Adrenal gland (tissue), 12 donors: Measurements from ENCODE around the gene TP53RK. TPM values are rescaled to one million over a fixed set of nuclear protein-coding genes. Genes with fewer than 3 reads are reported as not detected.

ENCODE experiments used
- DNase-seq, 7 donors: peaks; one replicate each; pipeline ENCODE4 v3.0.0-alpha.2; 2019 to 2020
- H3K27ac ChIP-seq, 5 donors: fragments of 200-600 bp; sonication (generic) in 4 of 5; 1 replicate in 3 of 5; 2 replicates in 2 of 5; pipeline versions ENCODE4 v1.5.1 to v1.8.0; 2016 to 2020; ENCODE audit warnings: mild to moderate bottlenecking in 1 of 5
- H3K27me3 ChIP-seq: fragments of 200-600 bp; 2 replicates; pipeline ENCODE4 v1.8.0; 2021
- H3K36me3 ChIP-seq, 2 donors: fragments of 200-600 bp; replicated peaks in 1 of 2; 1 replicate in 1 of 2; 2 replicates in 1 of 2; pipeline versions ENCODE4 v1.5.1 to v1.8.0; 2018 to 2022
- H3K4me1 ChIP-seq, 2 donors: fragments of 200-600 bp; replicated peaks in 1 of 2; 1 replicate in 1 of 2; 2 replicates in 1 of 2; pipeline versions ENCODE4 v1.5.1 to v1.8.0; 2018 to 2021
- H3K4me3 ChIP-seq, 4 donors: fragments of 200-600 bp; sonication (generic) in 3 of 4; one replicate each; pipeline ENCODE4 v1.5.1; 2016 to 2018
- H3K9me3 ChIP-seq, 3 donors: fragments of 200-600 bp; sonication (generic) in 1 of 3; replicated peaks in 1 of 3; 1 replicate in 2 of 3; 2 replicates in 1 of 3; pipeline versions ENCODE4 v1.5.1 to v1.8.0; 2016 to 2021
- CTCF ChIP-seq, 6 experiments: fragments of 450-650 bp in 4 of 6; fragments of 200-600 bp in 2 of 6; sonication (generic) in 1 of 6; IDR thresholded peaks; 1 replicate in 5 of 6; 2 replicates in 1 of 6; pipeline versions ENCODE4 v1.5.1 to v1.8.0; 2016 to 2021; ENCODE audit warnings: antibody characterized with exemption in 6 of 6, mild to moderate bottlenecking in 2 of 6, moderate library complexity in 1 of 6
- POLR2A ChIP-seq, 2 donors: fragments of 450-650 bp; IDR thresholded peaks; one replicate each; pipeline ENCODE4 v1.6.1; 2017; ENCODE audit warnings: antibody characterized with exemption in 2 of 2, mild to moderate bottlenecking in 2 of 2, moderate library complexity in 1 of 2
- WGBS, 4 donors: extraction: QIAGEN DNeasy Blood & Tissue Kit in 2 of 4; methylation state at CpG; one replicate each; pipeline versions ENCODE4 v1.1.5 to v1.1.7; 2013 to 2017; 5-methylcytosine and 5-hydroxymethylcytosine counted together
- intact Hi-C, 2 donors: fragments of 100-400 bp; cut with DNase I; formaldehyde crosslinking; loops; one replicate each; pipeline versions ENCODE4 v1.14.1 to v1.15.0; 2022 to 2023
- polyA plus RNA-seq, 3 donors: library from polyadenylated mRNA; stranded (reverse); fragments of 200-250 nt in 2 of 3; fragments of 350-450 nt in 1 of 3; fragmentation: Illumina TruSeq in 1 of 3; extraction: RNeasy Lipid Tissue Mini Kit (QIAGEN cat#74804) in 1 of 3; gene quantifications; one replicate each; pipeline ENCODE4 v1.2.3, GENCODE V29; 2013 to 2014
- total RNA-seq, 9 donors: library from RNA; depleted of rRNA in 4 of 9; stranded (reverse); fragments of >200 nt in 4 of 9; fragments of 120-200 nt in 1 of 9; fragmentation: NEBNext Ultra II Directional in 1 of 9; extraction: Animal tissue kit (Norgen Biotek cat#: 25700) in 1 of 9; gene quantifications; one replicate each; pipeline versions ENCODE4 v1.1.0 to v1.2.4, GENCODE V29; 2013 to 2023
- donor health status: healthy with polysubstance abuse.
- donor health status: Bipolar disorder and iron deficiency.
- donor health status: DM: yes; HTN: yes; CAD: no.
- donor health status: DM: no; HTN: no; CAD: no.
- donor health status: DM: no; HTN: no; CAD: no.
- donor health status: DM: yes; HTN: yes; CAD: no.

Gene TP53RK
- total and polyA plus RNA-seq, 12 donors: 8.9 to 35.0 (median 16.9) TPM

GRCh38 chr20:46641424-46641823 is 47.8 kb downstream of the TP53RK start:
- no peak for DNase-seq
- H3K4me1 ChIP-seq: no peaks in the 10 kb centered on the region
- no peak overlapping the region for H3K4me3 ChIP-seq
- intact Hi-C loops: no loop called here
- no peaks in the 10 kb centered on the region for H3K27me3 ChIP-seq
- no peaks in the 10 kb centered on the region for H3K9me3 ChIP-seq
- no peak for TF ChIP-seq CTCF (IDR thresholded peaks at IDR 0.05)
- H3K36me3 ChIP-seq: no peaks in the 10 kb centered on the region
- H3K27ac ChIP-seq: no peak overlapping the region

- DNase-seq: no peak
- Histone ChIP-seq H3K27me3 (no peaks in the 10 kb centered on the region), H3K4me1 (no peaks in the 10 kb centered on the region), H3K4me3 (no peak overlapping the region), H3K27ac (no peak overlapping the region), H3K36me3 (no peaks in the 10 kb centered on the region), H3K9me3 (no peaks in the 10 kb centered on the region)
- intact Hi-C loops: no loop called here
- no peak for TF ChIP-seq CTCF (IDR thresholded peaks at IDR 0.05)
- TF ChIP-seq POLR2A (IDR thresholded peaks at IDR 0.05): no peak
- 76 to 85% (median 79%) methylated on average over 10 to 14 of the region's 14 CpGs for WGBS, 4 donors
Measured at GRCh38 chr20:46640536-46641311, 48.5 kb downstream of the TP53RK start.

GRCh38 chr20:46640044-46640443 is 49.2 kb downstream of the TP53RK start:
- intact Hi-C loops: no loop called here
- Histone ChIP-seq H3K4me1 (no peaks in the 10 kb centered on the region), H3K9me3 (no peaks in the 10 kb centered on the region), H3K27me3 (no peaks in the 10 kb centered on the region), H3K36me3 (no peaks in the 10 kb centered on the region), H3K27ac (no peak overlapping the region), H3K4me3 (no peak overlapping the region)
- 88 to 95% (median 89%) methylated on average over 6 of the region's 6 CpGs for WGBS, 4 donors
- DNase-seq: no peak
- TF ChIP-seq CTCF (IDR thresholded peaks at IDR 0.05) (no peak), POLR2A (IDR thresholded peaks at IDR 0.05) (no peak)

GRCh38 chr20:46639587-46639986 is 49.7 kb downstream of the TP53RK start:
- intact Hi-C loops: no loop called here
- Histone ChIP-seq H3K4me3 (no peak overlapping the region), H3K9me3 (no peaks in the 10 kb centered on the region), H3K27ac (no peak overlapping the region), H3K27me3 (no peaks in the 10 kb centered on the region), H3K36me3 (no peaks in the 10 kb centered on the region), H3K4me1 (no peaks in the 10 kb centered on the region)
- DNase-seq: no peak
- 92 to 100% (median 94%) methylated on average over 2 to 3 of the region's 3 CpGs for WGBS, 4 donors
- TF ChIP-seq CTCF (IDR thresholded peaks at IDR 0.05): no peak
- no peak for TF ChIP-seq POLR2A (IDR thresholded peaks at IDR 0.05)
